NCI-H1417 treated with DMSO at 0.1 percent for 48 hours (cell line): ENCODE measurements around the gene DSCAM.

Experiments
- DNase-seq: peaks from one replicate; lab custom pipeline; 2025; lab: John Stamatoyannopoulos, UW

DSCAM gene

DNA sequence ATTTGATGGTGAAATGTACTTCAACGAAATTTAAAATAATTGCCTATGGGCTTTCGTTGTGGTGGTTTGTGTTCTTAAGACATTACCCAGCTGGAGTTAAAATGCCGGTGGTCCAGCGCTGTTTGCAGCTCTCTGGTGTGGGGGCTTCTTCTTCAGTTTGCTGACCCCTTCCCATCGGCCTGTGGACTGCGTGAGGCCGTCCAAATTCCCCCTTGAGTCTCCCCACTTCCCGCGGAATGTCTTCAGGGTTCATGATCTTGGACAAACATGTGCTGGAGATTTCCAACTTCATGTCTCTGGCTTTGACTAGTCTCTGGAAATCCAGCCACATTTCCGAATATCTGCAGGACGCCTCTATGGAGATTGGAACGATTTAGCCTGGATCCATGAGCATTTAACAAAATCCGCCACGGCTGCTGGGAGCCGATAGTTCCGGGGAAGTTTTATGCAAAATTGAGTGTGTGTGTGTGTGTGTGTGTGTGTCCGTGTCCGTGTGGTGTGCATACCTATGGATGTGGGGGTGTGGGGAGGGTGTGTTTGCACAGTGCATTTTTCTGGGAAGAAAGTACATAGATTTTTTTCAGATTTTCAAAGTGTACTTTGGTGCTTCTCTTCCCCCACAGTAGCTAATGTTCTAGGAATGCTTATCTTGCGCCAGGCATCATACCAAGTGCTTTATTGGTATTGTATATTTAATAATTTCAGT lies 862.5 kb downstream of the DSCAM start:
- no peak for DNase-seq

- DNase-seq = no peak
Measured at GRCh38 chr21:39980241-39980820, 866.6 kb downstream of the DSCAM start.

GRCh38 chr21:39979321-39979720 lies 867.6 kb downstream of the DSCAM start:
- no peak for DNase-seq

- DNase-seq = no peak
Measured at GRCh38 chr21:39976800-39977199, 870.2 kb downstream of the DSCAM start.

- no peak for DNase-seq
Measured at GRCh38 chr21:39972976-39973770, 873.8 kb downstream of the DSCAM start.

DNA sequence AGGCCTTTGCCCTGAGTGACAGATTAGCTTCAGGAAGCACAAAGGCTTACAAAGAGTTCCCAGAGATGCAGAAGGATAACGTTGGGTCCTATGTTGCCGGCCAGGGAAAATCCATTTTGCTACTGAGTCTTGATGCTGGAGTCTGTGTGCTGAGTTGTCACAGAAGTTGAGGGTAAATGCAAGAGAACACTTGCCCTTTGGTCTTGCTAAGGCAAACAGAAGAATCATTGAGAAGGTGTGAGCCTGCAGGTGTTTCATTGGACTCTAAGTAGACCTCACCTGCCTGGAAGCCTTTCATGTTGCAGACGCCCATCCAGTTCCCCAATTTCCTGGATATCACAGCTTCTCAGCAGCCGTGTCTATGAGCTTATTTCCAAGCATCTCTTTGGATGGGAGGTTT lies 874.5 kb downstream of the DSCAM start:
- no peak for DNase-seq

DNA sequence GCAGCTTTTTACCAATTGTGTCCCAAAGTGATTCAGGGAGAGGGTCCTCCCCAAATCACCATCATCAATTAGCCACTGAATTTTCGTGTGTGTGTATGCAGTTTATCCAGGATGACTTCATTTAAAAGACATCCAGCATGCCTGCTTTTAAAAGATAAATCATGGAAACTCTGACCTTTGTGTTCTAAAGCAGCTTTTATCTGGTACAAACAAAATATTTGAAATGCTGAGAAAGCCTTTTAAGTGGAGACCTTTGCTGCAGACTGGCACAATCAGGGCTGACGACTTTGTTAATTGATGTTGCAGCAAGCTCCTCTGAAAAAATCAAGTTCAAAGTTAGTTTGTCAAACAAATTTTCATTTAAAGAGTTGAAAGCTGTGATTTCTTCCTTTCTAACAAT lies 875.0 kb downstream of the DSCAM start:
- no peak for DNase-seq

DNA sequence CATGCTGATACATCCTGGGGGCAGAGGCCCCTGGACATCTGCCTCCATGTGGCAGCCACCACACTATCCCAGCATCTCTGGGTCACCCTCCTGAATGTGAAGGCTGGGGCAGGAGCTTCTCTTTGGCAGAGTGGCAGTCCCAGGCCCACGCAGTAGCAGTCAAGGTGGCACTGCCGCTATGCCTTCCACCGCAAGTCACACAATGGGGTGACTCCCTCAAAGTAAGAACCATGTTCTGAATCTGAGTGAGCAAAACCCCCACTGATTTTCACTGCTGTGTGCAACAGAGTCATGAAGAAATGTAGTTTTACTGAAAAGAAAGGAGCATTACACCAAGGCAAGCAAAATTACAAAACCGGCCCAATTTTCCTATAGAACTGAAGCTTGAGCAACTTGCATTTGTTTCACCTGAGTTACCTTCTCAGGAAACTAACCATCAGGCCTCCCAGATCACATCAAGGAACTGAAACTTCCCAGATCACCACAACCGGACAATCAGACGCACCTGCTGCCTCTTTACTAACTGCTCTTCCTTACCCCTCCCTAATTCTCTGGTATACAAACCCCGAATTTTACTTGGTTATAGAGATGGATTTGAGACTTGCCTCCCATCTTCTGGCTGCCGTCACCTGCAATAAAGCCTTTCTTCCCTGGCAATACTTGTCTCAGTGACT lies 877.1 kb downstream of the DSCAM start:
- no peak for DNase-seq

GRCh38 chr21:39968010-39968409 lies 878.9 kb downstream of the DSCAM start:
- DNase-seq = no peak

GRCh38 chr21:39966786-39967185 lies 880.2 kb downstream of the DSCAM start:
- no peak for DNase-seq

DNA sequence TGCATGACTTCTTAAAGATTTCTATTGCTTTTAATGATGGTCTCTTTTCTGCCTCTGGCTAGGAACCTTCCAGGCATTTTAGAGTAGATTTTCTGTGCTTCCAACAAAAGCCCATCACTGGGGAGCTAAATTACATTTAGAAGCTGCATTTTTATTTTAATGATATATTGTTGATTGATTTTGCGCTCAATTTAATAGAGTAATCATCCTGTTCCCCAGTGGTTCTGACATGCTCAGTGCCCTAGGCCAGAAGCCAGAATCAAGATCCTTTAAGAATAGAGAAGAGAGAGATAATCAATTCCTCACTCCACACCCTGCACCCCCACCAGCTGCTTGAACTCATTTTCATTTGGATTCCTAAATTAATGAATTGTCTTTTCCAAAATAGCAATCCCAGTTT lies 881.9 kb downstream of the DSCAM start:
- no peak for DNase-seq

- DNase-seq = no peak
Measured at GRCh38 chr21:39961251-39961650, 885.7 kb downstream of the DSCAM start.
